ENCODE results near the gene USP32. TPM values are rescaled to one million over a fixed set of nuclear protein-coding genes. Genes with fewer than 3 reads are reported as not detected.
"Not testable (repeated sequence)": the region's sequence is repeated elsewhere in the genome, so short reads cannot be mapped to it uniquely, and the experiment has no call there.

The USP32 gene
- total RNA-seq, 1 donor from 2014 or later, result 59.6 TPM

- H3K9me3 Mint-ChIP-seq (ENCODE audit: unreplicated experiment); H3K36me3 Mint-ChIP-seq (ENCODE audit: unreplicated experiment); H3K4me3 Mint-ChIP-seq (ENCODE audit: unreplicated experiment); H3K27ac Mint-ChIP-seq (ENCODE audit: unreplicated experiment); H3K27me3 Mint-ChIP-seq (ENCODE audit: unreplicated experiment); DNase-seq: not testable (repeated sequence)
- peaks cover 24% of the 10 kb centered on the region for H3K4me1 Mint-ChIP-seq (ENCODE audit: low read depth, unreplicated experiment)
Measured at GRCh38 chr17:60174767-60175166, 217.2 kb downstream of the USP32 start.

GRCh38 chr17:60174035-60174434, 217.9 kb downstream of the USP32 start:
- Mint-ChIP-seq H3K36me3 (ENCODE audit: unreplicated experiment) (no peaks in the 10 kb centered on the region), H3K4me1 (ENCODE audit: low read depth, unreplicated experiment) (peaks cover 26% of the 10 kb centered on the region), H3K4me3 (ENCODE audit: unreplicated experiment) (no peak overlapping the region), H3K27me3 (ENCODE audit: unreplicated experiment) (peaks cover 5% of the 10 kb centered on the region), H3K27ac (ENCODE audit: unreplicated experiment) (peak overlapping the region; percentile 67), H3K9me3 (ENCODE audit: unreplicated experiment) (no peaks in the 10 kb centered on the region)
- no peak for DNase-seq
- no peak for TF ChIP-seq CTCF (IDR thresholded peaks at IDR 0.05; ENCODE audit: partially characterized antibody, unreplicated experiment)

- Mint-ChIP-seq H3K36me3 (ENCODE audit: unreplicated experiment) (no peaks in the 10 kb centered on the region), H3K27ac (ENCODE audit: unreplicated experiment) (peak overlapping the region; percentile 96), H3K4me1 (ENCODE audit: low read depth, unreplicated experiment) (peaks cover 26% of the 10 kb centered on the region), H3K27me3 (ENCODE audit: unreplicated experiment) (peaks cover 5% of the 10 kb centered on the region), H3K9me3 (ENCODE audit: unreplicated experiment) (no peaks in the 10 kb centered on the region), H3K4me3 (ENCODE audit: unreplicated experiment) (peak overlapping the region; percentile 63)
- no peak for TF ChIP-seq CTCF (IDR thresholded peaks at IDR 0.05; ENCODE audit: partially characterized antibody, unreplicated experiment)
- no peak for DNase-seq
Measured at GRCh38 chr17:60173304-60173819, 218.6 kb downstream of the USP32 start.

GRCh38 chr17:60171753-60172079, 220.2 kb downstream of the USP32 start:
- H3K27ac Mint-ChIP-seq (ENCODE audit: unreplicated experiment), result no peak overlapping the region
- no peak for DNase-seq
- H3K4me3 Mint-ChIP-seq (ENCODE audit: unreplicated experiment), result no peak overlapping the region
- H3K4me1 Mint-ChIP-seq (ENCODE audit: low read depth, unreplicated experiment), result peaks cover 26% of the 10 kb centered on the region
- H3K9me3 Mint-ChIP-seq (ENCODE audit: unreplicated experiment), result no peaks in the 10 kb centered on the region
- peaks cover 5% of the 10 kb centered on the region for H3K27me3 Mint-ChIP-seq (ENCODE audit: unreplicated experiment)
- no peak for TF ChIP-seq CTCF (IDR thresholded peaks at IDR 0.05; ENCODE audit: partially characterized antibody, unreplicated experiment)
- no peaks in the 10 kb centered on the region for H3K36me3 Mint-ChIP-seq (ENCODE audit: unreplicated experiment)

GRCh38 chr17:60170835-60171752, 220.8 kb downstream of the USP32 start:
- no peak for TF ChIP-seq CTCF (IDR thresholded peaks at IDR 0.05; ENCODE audit: partially characterized antibody, unreplicated experiment)
- Mint-ChIP-seq H3K4me3 (ENCODE audit: unreplicated experiment) (no peak overlapping the region), H3K36me3 (ENCODE audit: unreplicated experiment) (no peaks in the 10 kb centered on the region), H3K9me3 (ENCODE audit: unreplicated experiment) (no peaks in the 10 kb centered on the region), H3K27ac (ENCODE audit: unreplicated experiment) (no peak overlapping the region), H3K27me3 (ENCODE audit: unreplicated experiment) (peaks cover 5% of the 10 kb centered on the region), H3K4me1 (ENCODE audit: low read depth, unreplicated experiment) (peaks cover 22% of the 10 kb centered on the region)
- no peak for DNase-seq
